Activated naive CD4-positive, alpha-beta T cell treated with anti-CD3 and anti-CD28 coated beads, Interleukin-2, amount 10 ng/mL, durations not matched to agents 7 days and 5 days (primary cell): Measurements from ENCODE around the gene GLB1L2.

Experiments used
- CTCF ChIA-PET: fragments of 350-600 bp; sonication (Branson Sonifier 250); formaldehyde crosslinking; loops from one replicate; lab custom pipeline; 2021; ENCODE audit warnings: antibody characterized with exemption; lab: Charles Lee
- DNase-seq: peaks from one replicate; pipeline ENCODE4 v3.0.0-alpha.2; 2020
- H3K27ac Mint-ChIP-seq: one replicate; pipeline ENCODE4 v1.8.0; 2021; ENCODE audit warnings: mild to moderate bottlenecking, moderate library complexity, mixed read lengths
- H3K27me3 Mint-ChIP-seq: one replicate; pipeline ENCODE4 v1.8.0; 2021; ENCODE audit warnings: mild to moderate bottlenecking, mixed read lengths
- H3K36me3 Mint-ChIP-seq: one replicate; pipeline ENCODE4 v1.8.0; 2021; ENCODE audit warnings: mixed read lengths
- H3K4me1 Mint-ChIP-seq: one replicate; pipeline ENCODE4 v1.8.0; 2021; ENCODE audit warnings: mixed read lengths
- H3K4me3 Mint-ChIP-seq: one replicate; pipeline ENCODE4 v1.8.0; 2021; ENCODE audit warnings: mild to moderate bottlenecking, moderate library complexity, mixed read lengths
- H3K9me3 Mint-ChIP-seq: one replicate; pipeline ENCODE4 v1.8.0; 2021; ENCODE audit warnings: mixed read lengths

Gene GLB1L2

GRCh38 chr11:134399996-134400395, 68.2 kb downstream of the GLB1L2 start:
- Mint-ChIP-seq H3K4me1 (no peaks in the 10 kb centered on the region), H3K9me3 (no peaks in the 10 kb centered on the region), H3K27ac (no peak overlapping the region), H3K27me3 (peaks cover 67% of the 10 kb centered on the region), H3K36me3 (no peaks in the 10 kb centered on the region), H3K4me3 (no peak overlapping the region)
- DNase-seq = no peak
- CTCF ChIA-PET = interaction anchor here (0.6 kb wide), 1 partner anchor 130 kb away, joined by 3 read pairs; no protein-coding TSS in a partner anchor

- no peak overlapping the region for H3K4me3 Mint-ChIP-seq
- H3K27ac Mint-ChIP-seq = no peak overlapping the region
- no peaks in the 10 kb centered on the region for H3K4me1 Mint-ChIP-seq
- H3K9me3 Mint-ChIP-seq = no peaks in the 10 kb centered on the region
- no peaks in the 10 kb centered on the region for H3K36me3 Mint-ChIP-seq
- peaks cover 64% of the 10 kb centered on the region for H3K27me3 Mint-ChIP-seq
- CTCF ChIA-PET = no interaction called here
- DNase-seq = no peak
Observed at GRCh38 chr11:134401825-134402809, 70.3 kb downstream of the GLB1L2 start.

- Mint-ChIP-seq H3K27ac (no peak overlapping the region), H3K9me3 (no peaks in the 10 kb centered on the region), H3K4me1 (no peaks in the 10 kb centered on the region), H3K27me3 (peaks cover 67% of the 10 kb centered on the region), H3K4me3 (no peak overlapping the region), H3K36me3 (no peaks in the 10 kb centered on the region)
- no peak for DNase-seq
- CTCF ChIA-PET = no interaction called here
Observed at GRCh38 chr11:134402910-134403309, 71.1 kb downstream of the GLB1L2 start.

GRCh38 chr11:134404575-134405341, 73.0 kb downstream of the GLB1L2 start:
- Mint-ChIP-seq H3K9me3 (no peaks in the 10 kb centered on the region), H3K27me3 (peaks cover 63% of the 10 kb centered on the region), H3K4me1 (no peaks in the 10 kb centered on the region), H3K36me3 (no peaks in the 10 kb centered on the region), H3K4me3 (no peak overlapping the region), H3K27ac (no peak overlapping the region)
- CTCF ChIA-PET = no interaction called here
- no peak for DNase-seq

- Mint-ChIP-seq H3K36me3 (no peaks in the 10 kb centered on the region), H3K9me3 (no peaks in the 10 kb centered on the region), H3K4me3 (no peak overlapping the region), H3K27me3 (peaks cover 64% of the 10 kb centered on the region), H3K4me1 (no peaks in the 10 kb centered on the region), H3K27ac (no peak overlapping the region)
- no peak for DNase-seq
- CTCF ChIA-PET = no interaction called here
Observed at GRCh38 chr11:134405436-134405835, 73.6 kb downstream of the GLB1L2 start.

GRCh38 chr11:134405841-134406240, 74.1 kb downstream of the GLB1L2 start:
- CTCF ChIA-PET = no interaction called here

GRCh38 chr11:134406264-134407185, 74.7 kb downstream of the GLB1L2 start:
- Mint-ChIP-seq H3K9me3 (no peaks in the 10 kb centered on the region), H3K4me1 (peaks cover 4% of the 10 kb centered on the region), H3K4me3 (no peak overlapping the region), H3K27me3 (peaks cover 74% of the 10 kb centered on the region), H3K36me3 (no peaks in the 10 kb centered on the region), H3K27ac (no peak overlapping the region)
- CTCF ChIA-PET = no interaction called here
- DNase-seq = no peak

More at GRCh38 chr11:134405841-134406240, 74.1 kb downstream of the GLB1L2 start:
- DNase-seq = no peak
- H3K9me3 Mint-ChIP-seq = no peaks in the 10 kb centered on the region
- H3K4me1 Mint-ChIP-seq = no peaks in the 10 kb centered on the region
- no peak overlapping the region for H3K4me3 Mint-ChIP-seq
- H3K36me3 Mint-ChIP-seq = no peaks in the 10 kb centered on the region
- H3K27ac Mint-ChIP-seq = no peak overlapping the region
- H3K27me3 Mint-ChIP-seq = peaks cover 68% of the 10 kb centered on the region

GRCh38 chr11:134407321-134407828, 75.6 kb downstream of the GLB1L2 start:
- no peaks in the 10 kb centered on the region for H3K36me3 Mint-ChIP-seq
- no peaks in the 10 kb centered on the region for H3K9me3 Mint-ChIP-seq
- H3K27ac Mint-ChIP-seq = no peak overlapping the region
- H3K4me1 Mint-ChIP-seq = peaks cover 4% of the 10 kb centered on the region
- no peak overlapping the region for H3K4me3 Mint-ChIP-seq
- CTCF ChIA-PET = no interaction called here
- peaks cover 74% of the 10 kb centered on the region for H3K27me3 Mint-ChIP-seq
- no peak for DNase-seq

- H3K36me3 Mint-ChIP-seq = no peaks in the 10 kb centered on the region
- H3K4me1 Mint-ChIP-seq = peaks cover 6% of the 10 kb centered on the region
- CTCF ChIA-PET = no interaction called here
- no peak overlapping the region for H3K27ac Mint-ChIP-seq
- H3K9me3 Mint-ChIP-seq = no peaks in the 10 kb centered on the region
- H3K27me3 Mint-ChIP-seq = peaks cover 74% of the 10 kb centered on the region
- DNase-seq = no peak
- no peak overlapping the region for H3K4me3 Mint-ChIP-seq
Observed at GRCh38 chr11:134407923-134408322, 76.1 kb downstream of the GLB1L2 start.

GRCh38 chr11:134409552-134410429, 78.0 kb downstream of the GLB1L2 start:
- no peaks in the 10 kb centered on the region for H3K9me3 Mint-ChIP-seq
- no peak overlapping the region for H3K27ac Mint-ChIP-seq
- CTCF ChIA-PET = no interaction called here
- no peaks in the 10 kb centered on the region for H3K36me3 Mint-ChIP-seq
- no peak for DNase-seq
- peaks cover 11% of the 10 kb centered on the region for H3K4me1 Mint-ChIP-seq
- no peak overlapping the region for H3K4me3 Mint-ChIP-seq
- peaks cover 83% of the 10 kb centered on the region for H3K27me3 Mint-ChIP-seq

GRCh38 chr11:134410766-134411165, 79.0 kb downstream of the GLB1L2 start:
- Mint-ChIP-seq H3K4me1 (peaks cover 11% of the 10 kb centered on the region), H3K9me3 (no peaks in the 10 kb centered on the region), H3K27me3 (peaks cover 85% of the 10 kb centered on the region), H3K27ac (no peak overlapping the region), H3K36me3 (no peaks in the 10 kb centered on the region), H3K4me3 (peak overlapping the region; percentile 52)
- CTCF ChIA-PET = no interaction called here
- no peak for DNase-seq

- no peak within 1 kb of the TSS for H3K27ac Mint-ChIP-seq
- CTCF ChIA-PET = no interaction called here
- H3K27me3 Mint-ChIP-seq = peaks cover 86% of the 10 kb centered on the region
- H3K36me3 Mint-ChIP-seq = no peaks in the 10 kb centered on the region
- peak; percentile 42 for DNase-seq
- peak within 1 kb of the TSS; percentile 52 for H3K4me3 Mint-ChIP-seq
- H3K9me3 Mint-ChIP-seq = no peaks in the 10 kb centered on the region
- H3K4me1 Mint-ChIP-seq = peaks cover 11% of the 10 kb centered on the region
Observed at GRCh38 chr11:134412203-134413042, 80.6 kb downstream of the GLB1L2 start, which contains the start of gene B3GAT1. Gene B3GAT1, minus strand, starts transcription at chr11:134412242. Its CDS starts 24,583 bp downstream, at chr11:134387659.
